ENCODE results near the gene C1orf198. TPM values are rescaled to one million over a fixed set of nuclear protein-coding genes. Genes with fewer than 3 reads are reported as not detected.

Gene C1orf198
- total and polyA plus RNA-seq, 2 experiments from 2014 or later = 54.7 to 67.6 TPM

DNA sequence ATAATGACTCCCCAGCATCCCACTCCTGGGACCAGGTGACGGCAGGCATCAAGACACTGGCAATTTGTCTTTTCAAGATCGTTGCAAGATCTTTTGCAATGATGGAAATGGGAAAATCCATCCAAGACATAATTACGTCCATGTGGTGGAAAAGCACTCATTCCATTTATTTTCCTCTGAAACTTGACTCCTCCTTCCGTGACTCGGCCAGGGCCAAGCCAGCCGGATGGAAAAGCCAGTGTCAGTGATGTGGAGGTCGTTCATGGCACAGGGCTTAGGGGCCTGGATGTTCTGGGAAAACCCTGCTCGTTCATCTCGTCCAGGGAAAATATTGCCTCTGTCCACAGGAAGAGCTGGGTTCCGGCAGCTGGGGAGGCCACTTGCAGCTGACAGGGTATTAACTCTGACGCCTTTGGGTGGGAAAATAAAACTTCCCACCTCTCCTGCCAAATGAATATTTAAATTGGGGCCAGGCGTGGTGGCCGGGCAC lies 46.2 kb downstream of the C1orf198 start:
- Histone ChIP-seq H3K4me1 (ENCODE audit: low read depth) (peaks cover 6% of the 10 kb centered on the region), H3K27me3 (no peaks in the 10 kb centered on the region), H3K36me3 (no peaks in the 10 kb centered on the region), H3K27ac (no peak overlapping the region), H3K9me3 (ENCODE audit: low read depth) (no peaks in the 10 kb centered on the region), H3K4me3 (no peak overlapping the region)
- DNase-seq (ENCODE audit: low read depth in 1 of 2, low spot score in 1 of 2) = no peak
- TF ChIP-seq, protein P1, sequence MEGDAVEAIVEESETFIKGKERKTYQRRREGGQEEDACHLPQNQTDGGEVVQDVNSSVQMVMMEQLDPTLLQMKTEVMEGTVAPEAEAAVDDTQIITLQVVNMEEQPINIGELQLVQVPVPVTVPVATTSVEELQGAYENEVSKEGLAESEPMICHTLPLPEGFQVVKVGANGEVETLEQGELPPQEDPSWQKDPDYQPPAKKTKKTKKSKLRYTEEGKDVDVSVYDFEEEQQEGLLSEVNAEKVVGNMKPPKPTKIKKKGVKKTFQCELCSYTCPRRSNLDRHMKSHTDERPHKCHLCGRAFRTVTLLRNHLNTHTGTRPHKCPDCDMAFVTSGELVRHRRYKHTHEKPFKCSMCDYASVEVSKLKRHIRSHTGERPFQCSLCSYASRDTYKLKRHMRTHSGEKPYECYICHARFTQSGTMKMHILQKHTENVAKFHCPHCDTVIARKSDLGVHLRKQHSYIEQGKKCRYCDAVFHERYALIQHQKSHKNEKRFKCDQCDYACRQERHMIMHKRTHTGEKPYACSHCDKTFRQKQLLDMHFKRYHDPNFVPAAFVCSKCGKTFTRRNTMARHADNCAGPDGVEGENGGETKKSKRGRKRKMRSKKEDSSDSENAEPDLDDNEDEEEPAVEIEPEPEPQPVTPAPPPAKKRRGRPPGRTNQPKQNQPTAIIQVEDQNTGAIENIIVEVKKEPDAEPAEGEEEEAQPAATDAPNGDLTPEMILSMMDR (IDR thresholded peaks at IDR 0.05; ENCODE audit: low read depth, low read length) = no peak

DNA sequence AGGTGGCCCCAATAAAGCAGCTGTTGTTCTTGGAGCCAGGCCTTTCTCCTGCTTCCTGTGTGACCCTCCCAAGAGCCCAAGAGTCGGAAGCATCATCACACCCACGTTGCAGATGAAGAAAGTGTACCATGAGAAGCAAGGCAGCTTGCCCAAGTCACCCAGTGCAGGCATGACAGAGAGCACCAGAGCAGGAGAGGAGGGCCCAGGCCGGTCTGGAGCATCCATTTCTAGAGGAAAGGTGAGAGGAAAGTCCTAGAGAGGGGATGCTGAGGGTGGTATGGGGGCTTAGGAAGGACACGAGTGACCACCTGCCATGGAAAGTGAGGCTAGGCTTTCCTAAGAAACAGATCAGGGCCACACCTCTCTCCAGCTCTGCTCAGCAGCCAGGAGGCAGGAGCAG lies 47.0 kb downstream of the C1orf198 start:
- H3K27me3 ChIP-seq = no peaks in the 10 kb centered on the region
- TF ChIP-seq, protein P1 (IDR thresholded peaks at IDR 0.05; ENCODE audit: low read depth, low read length) = no peak
- H3K4me3 ChIP-seq = no peak overlapping the region
- no peak for DNase-seq (ENCODE audit: low read depth in 1 of 2, low spot score in 1 of 2)
- H3K36me3 ChIP-seq = no peaks in the 10 kb centered on the region
- no peaks in the 10 kb centered on the region for H3K9me3 ChIP-seq (ENCODE audit: low read depth)
- no peak overlapping the region for H3K27ac ChIP-seq
- peaks cover 6% of the 10 kb centered on the region for H3K4me1 ChIP-seq (ENCODE audit: low read depth)

DNA sequence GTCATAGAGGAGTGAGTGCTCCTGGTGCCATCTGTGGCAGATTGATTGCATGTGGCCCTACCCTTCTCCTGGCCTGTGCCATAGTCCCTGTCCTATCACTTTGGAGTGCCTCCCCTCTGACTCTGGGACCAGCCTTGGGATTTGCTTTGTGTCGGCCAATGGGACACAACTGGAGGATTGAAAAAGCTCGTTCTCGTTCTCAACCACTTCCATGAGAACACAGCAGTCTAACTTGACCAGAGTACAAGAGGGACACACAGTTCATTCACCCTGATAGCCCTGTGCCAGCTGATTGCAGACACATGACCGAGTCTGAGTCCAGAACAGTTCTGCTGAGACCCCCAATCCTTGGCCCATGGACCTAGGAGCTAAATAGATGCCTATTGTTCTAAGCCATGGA lies 47.8 kb downstream of the C1orf198 start:
- Histone ChIP-seq H3K27me3 (no peaks in the 10 kb centered on the region), H3K27ac (no peak overlapping the region), H3K36me3 (no peaks in the 10 kb centered on the region), H3K4me1 (ENCODE audit: low read depth) (peaks cover 6% of the 10 kb centered on the region), H3K4me3 (no peak overlapping the region), H3K9me3 (ENCODE audit: low read depth) (no peaks in the 10 kb centered on the region)
- DNase-seq (ENCODE audit: low read depth in 1 of 2, low spot score in 1 of 2) = no peak
- TF ChIP-seq, protein P1 (IDR thresholded peaks at IDR 0.05; ENCODE audit: low read depth, low read length) = no peak

DNA sequence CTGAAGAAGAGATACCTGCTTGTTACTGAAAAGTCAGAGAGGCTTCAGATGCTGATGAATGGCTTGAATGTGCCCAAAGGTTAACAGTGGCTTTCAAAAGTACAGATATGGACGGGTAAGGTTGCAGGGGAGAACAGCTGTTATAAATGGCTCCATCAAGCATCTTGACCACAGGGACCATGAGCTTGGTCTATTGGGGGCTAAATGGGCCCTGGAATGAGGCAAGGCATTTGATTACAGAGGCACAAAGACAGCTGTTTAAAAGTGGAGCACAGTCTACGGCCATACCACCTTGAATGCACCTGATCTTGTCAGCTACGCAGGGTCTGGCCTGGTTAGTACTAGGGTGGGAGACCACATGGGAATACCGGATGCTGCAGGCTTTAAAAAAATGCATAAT lies 48.3 kb downstream of the C1orf198 start:
- Histone ChIP-seq H3K4me1 (ENCODE audit: low read depth) (peaks cover under 1% of the 10 kb centered on the region), H3K4me3 (no peak overlapping the region), H3K36me3 (no peaks in the 10 kb centered on the region), H3K27ac (no peak overlapping the region), H3K27me3 (no peaks in the 10 kb centered on the region), H3K9me3 (ENCODE audit: low read depth) (no peaks in the 10 kb centered on the region)
- TF ChIP-seq, protein P1 (IDR thresholded peaks at IDR 0.05; ENCODE audit: low read depth, low read length) = no peak
- DNase-seq (ENCODE audit: low read depth in 1 of 2, low spot score in 1 of 2) = no peak

DNA sequence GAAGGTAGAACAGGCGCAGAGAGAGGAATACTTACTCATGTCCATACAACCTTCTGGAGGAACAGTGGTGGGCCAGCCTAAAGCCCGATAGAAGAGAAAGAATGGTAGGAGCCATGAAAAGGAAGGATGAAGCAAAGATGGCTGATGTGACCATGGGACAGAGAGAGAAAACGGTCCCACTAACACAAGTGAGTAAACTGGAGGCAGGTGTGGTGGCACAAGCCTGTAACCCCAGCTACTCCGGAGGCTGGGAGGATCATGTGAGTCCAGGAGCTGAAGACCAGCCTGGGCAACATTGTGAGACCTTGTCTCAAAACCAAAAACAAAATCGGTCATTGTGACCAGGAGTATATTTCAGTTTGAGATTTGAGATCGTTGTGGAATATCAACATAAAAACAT lies 49.4 kb downstream of the C1orf198 start:
- no peak for DNase-seq (ENCODE audit: low read depth in 1 of 2, low spot score in 1 of 2)
- H3K27ac ChIP-seq = no peak overlapping the region
- no peaks in the 10 kb centered on the region for H3K4me1 ChIP-seq (ENCODE audit: low read depth)
- H3K36me3 ChIP-seq = no peaks in the 10 kb centered on the region
- TF ChIP-seq, protein P1 (IDR thresholded peaks at IDR 0.05; ENCODE audit: low read depth, low read length) = no peak
- no peaks in the 10 kb centered on the region for H3K27me3 ChIP-seq
- H3K9me3 ChIP-seq (ENCODE audit: low read depth) = no peaks in the 10 kb centered on the region
- H3K4me3 ChIP-seq = no peak overlapping the region

DNA sequence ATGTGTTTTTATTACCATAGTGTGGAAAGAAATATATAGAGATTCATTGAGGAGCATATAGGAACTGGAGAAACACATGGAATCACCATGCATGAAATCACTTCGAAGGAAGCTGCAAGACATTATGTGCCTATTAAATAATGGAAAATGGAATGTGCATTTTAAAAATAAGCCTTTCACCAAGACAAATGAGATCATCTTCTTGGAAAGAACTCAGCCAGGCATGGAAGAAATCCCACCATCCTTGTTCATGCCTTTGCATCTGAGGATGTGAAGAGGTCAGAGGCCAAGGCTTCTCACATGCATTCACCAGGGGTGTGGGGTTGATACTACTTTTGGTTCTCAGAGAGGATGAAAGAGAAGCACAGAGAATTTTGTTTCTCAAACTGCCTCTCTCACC lies 50.0 kb downstream of the C1orf198 start:
- TF ChIP-seq, protein P1 (IDR thresholded peaks at IDR 0.05; ENCODE audit: low read depth, low read length) = no peak

More for the DNA sequence above, 50.0 kb downstream of the C1orf198 start:
- Histone ChIP-seq H3K4me3 (no peak overlapping the region), H3K27ac (no peak overlapping the region), H3K36me3 (no peaks in the 10 kb centered on the region), H3K4me1 (ENCODE audit: low read depth) (no peaks in the 10 kb centered on the region), H3K27me3 (no peaks in the 10 kb centered on the region), H3K9me3 (ENCODE audit: low read depth) (no peaks in the 10 kb centered on the region)
- no peak for DNase-seq (ENCODE audit: low read depth in 1 of 2, low spot score in 1 of 2)
